Measurements from ENCODE around the gene ALLC.

GRCh38 chr2:3704692-3705091, 46.7 kb downstream of the ALLC start:
- no peak for TF ChIP-seq CTCF (IDR thresholded peaks at IDR 0.05; ENCODE audit: insufficient read depth, low read length, poor library complexity, severe bottlenecking)
- TF ChIP-seq EZH2phosphoT487 (conservative IDR thresholded peaks at IDR 0.05; ENCODE audit: low read length): no peak
